ENCODE results near the gene GPATCH2L. TPM values are rescaled to one million over a fixed set of nuclear protein-coding genes. Genes with fewer than 3 reads are reported as not detected.

Gene GPATCH2L
- total RNA-seq, 4 donors from 2014 or later: 47.6 to 230 (median 85.0) TPM

GRCh38 chr14:76169776-76170175 is 18.1 kb downstream of the GPATCH2L start:
- intact Hi-C loops (cut with DNase I; ENCODE audit: low total_unique reads): no loop called here
- Histone ChIP-seq H3K4me1 (no peaks in the 10 kb centered on the region), H3K36me3 (no peaks in the 10 kb centered on the region), H3K9me3 (no peaks in the 10 kb centered on the region), H3K27ac (no peak overlapping the region), H3K27me3 (no peaks in the 10 kb centered on the region), H3K4me3 (no peak overlapping the region)
- TF ChIP-seq CTCF (IDR thresholded peaks at IDR 0.05) (no peak), POLR2A (IDR thresholded peaks at IDR 0.05) (no peak)
- DNase-seq: no peak

GRCh38 chr14:76174982-76175381 is 23.3 kb downstream of the GPATCH2L start:
- Histone ChIP-seq H3K27me3 (no peaks in the 10 kb centered on the region), H3K27ac (no peak overlapping the region), H3K4me3 (no peak overlapping the region), H3K4me1 (no peaks in the 10 kb centered on the region), H3K36me3 (no peaks in the 10 kb centered on the region), H3K9me3 (no peaks in the 10 kb centered on the region)
- DNase-seq: no peak
- TF ChIP-seq CTCF (IDR thresholded peaks at IDR 0.05) (no peak), POLR2A (IDR thresholded peaks at IDR 0.05) (no peak)
- intact Hi-C loops (cut with DNase I; ENCODE audit: low total_unique reads): no loop called here

GRCh38 chr14:76175942-76176341 is 24.2 kb downstream of the GPATCH2L start:
- DNase-seq: no peak
- intact Hi-C loops (cut with DNase I; ENCODE audit: low total_unique reads): no loop called here
- TF ChIP-seq CTCF (IDR thresholded peaks at IDR 0.05) (no peak), POLR2A (IDR thresholded peaks at IDR 0.05) (no peak)
- Histone ChIP-seq H3K9me3 (no peaks in the 10 kb centered on the region), H3K4me3 (no peak overlapping the region), H3K27ac (no peak overlapping the region), H3K27me3 (no peaks in the 10 kb centered on the region), H3K36me3 (no peaks in the 10 kb centered on the region), H3K4me1 (no peaks in the 10 kb centered on the region)

- no peak overlapping the region for H3K4me3 ChIP-seq
- no peak overlapping the region for H3K27ac ChIP-seq
- no peaks in the 10 kb centered on the region for H3K9me3 ChIP-seq
- TF ChIP-seq POLR2A (IDR thresholded peaks at IDR 0.05): no peak
- no peak for TF ChIP-seq CTCF (IDR thresholded peaks at IDR 0.05)
- no peaks in the 10 kb centered on the region for H3K4me1 ChIP-seq
- DNase-seq: no peak
- H3K27me3 ChIP-seq: no peaks in the 10 kb centered on the region
- intact Hi-C loops (cut with DNase I; ENCODE audit: low total_unique reads): no loop called here
- no peaks in the 10 kb centered on the region for H3K36me3 ChIP-seq
Measured at GRCh38 chr14:76181546-76181945, 29.8 kb downstream of the GPATCH2L start.

- Histone ChIP-seq H3K36me3 (no peaks in the 10 kb centered on the region), H3K9me3 (no peaks in the 10 kb centered on the region), H3K27me3 (no peaks in the 10 kb centered on the region), H3K27ac (no peak overlapping the region), H3K4me1 (no peaks in the 10 kb centered on the region), H3K4me3 (no peak overlapping the region)
- no peak for DNase-seq
- TF ChIP-seq POLR2A (IDR thresholded peaks at IDR 0.05): no peak
- no peak for TF ChIP-seq CTCF (IDR thresholded peaks at IDR 0.05)
- intact Hi-C loops (cut with DNase I; ENCODE audit: low total_unique reads): no loop called here
Measured at GRCh38 chr14:76186308-76187027, 34.7 kb downstream of the GPATCH2L start.

Data from uterus (tissue), 4 donors.